GM21529 (cell line): ENCODE results near the gene CCDC197.
A peak's percentile ranks its signal among the peaks of the same experiment; 100 is the strongest.

Experiments used
- ATAC-seq: cut with Tn5 transposase; IDR thresholded peaks from one replicate; pipeline ENCODE4 v1.9.1; 2021; ENCODE audit not compliant: unreplicated experiment

CCDC197 gene

DNA sequence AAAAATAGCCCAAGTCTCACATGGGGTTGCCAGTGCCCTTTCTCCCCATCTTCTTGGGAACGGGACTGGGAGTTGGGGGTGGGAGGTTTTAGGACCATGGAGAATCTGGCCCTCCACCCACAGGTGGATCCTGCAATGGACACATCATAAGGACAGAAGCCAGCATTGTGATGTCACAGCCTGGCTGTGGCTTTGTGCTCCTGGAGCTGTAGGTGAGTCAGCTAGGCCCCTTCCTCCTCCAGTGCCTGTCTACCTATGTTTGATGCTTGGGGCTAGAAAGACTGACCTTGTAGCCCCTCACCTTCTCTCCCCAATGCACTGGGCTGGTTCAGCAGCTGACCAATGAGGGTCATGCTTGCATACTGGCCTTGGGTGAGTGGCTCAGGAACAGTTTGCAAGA, at the start of gene CCDC197:
CCDC197 (plus strand) TSS at position 220 of the 400 bp plus-strand sequence. CDS start 831 bp downstream, outside the sequence.
- ATAC-seq, result no peak

- ATAC-seq, result no peak
Observed at GRCh38 chr14:93949511-93950075, 47.5 kb upstream of the CCDC197 start.

DNA sequence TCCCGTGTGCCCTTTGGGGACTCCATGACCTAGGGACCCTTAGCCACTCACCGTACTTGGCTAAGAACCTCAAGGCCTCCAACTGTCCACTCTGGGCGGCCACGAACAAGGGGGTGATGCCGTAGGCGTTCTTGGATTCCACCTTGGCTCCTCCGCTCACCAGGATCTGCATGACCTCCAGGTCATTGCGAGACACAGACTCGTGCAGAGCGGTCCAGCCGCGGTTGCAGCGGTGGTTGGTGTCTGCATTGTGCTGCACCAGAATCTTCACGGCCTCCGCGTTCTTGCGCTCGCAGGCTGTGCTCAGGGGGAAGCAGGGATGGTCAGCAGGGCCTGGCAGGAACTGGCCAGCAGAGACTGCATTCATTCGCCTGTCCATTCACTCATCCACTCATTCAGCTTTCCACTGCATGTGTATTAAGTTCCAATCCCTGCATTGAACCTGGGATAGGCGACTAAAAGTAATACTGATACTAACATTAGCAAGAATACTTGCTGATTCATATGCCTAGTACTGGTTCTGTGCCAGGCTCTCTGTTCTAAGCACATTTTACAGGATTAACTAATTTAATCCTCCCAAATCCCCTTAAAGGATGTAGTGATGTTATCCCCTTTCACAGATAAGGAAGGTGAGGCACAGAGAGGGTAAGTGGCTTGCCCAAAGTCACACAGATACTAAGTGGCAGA, 46.0 kb upstream of the CCDC197 start:
- no peak for ATAC-seq

GRCh38 chr14:93951635-93952540, 45.2 kb upstream of the CCDC197 start:
- no peak for ATAC-seq

DNA sequence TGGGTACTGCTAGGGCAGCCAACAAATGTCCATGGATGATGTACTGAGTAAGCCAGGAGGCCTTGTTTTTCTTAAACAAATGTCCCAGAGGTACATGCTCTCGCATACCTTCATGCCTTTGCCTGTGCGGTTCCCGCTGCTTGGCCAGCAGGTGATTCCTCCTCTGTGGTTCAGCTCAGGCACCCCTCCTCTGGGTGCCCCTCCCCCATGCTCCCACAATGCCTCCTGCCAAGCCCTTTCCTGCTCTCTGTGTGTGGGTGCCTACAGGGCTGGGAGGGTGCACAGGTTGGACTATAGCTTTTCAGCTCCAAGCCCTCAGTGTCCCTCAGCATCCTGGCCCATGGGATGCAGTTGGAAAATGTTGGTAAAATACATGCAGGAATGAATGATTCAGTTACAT, 44.3 kb upstream of the CCDC197 start:
- no peak for ATAC-seq

- ATAC-seq, result no peak
Observed at GRCh38 chr14:93953263-93953662, 43.8 kb upstream of the CCDC197 start.

GRCh38 chr14:93953739-93954515, 43.2 kb upstream of the CCDC197 start:
- ATAC-seq, result no peak

GRCh38 chr14:93954516-93954830, 42.6 kb upstream of the CCDC197 start:
- ATAC-seq, result no peak

- ATAC-seq, result peak; percentile 42
Observed at GRCh38 chr14:93954900-93955849, 41.9 kb upstream of the CCDC197 start.

DNA sequence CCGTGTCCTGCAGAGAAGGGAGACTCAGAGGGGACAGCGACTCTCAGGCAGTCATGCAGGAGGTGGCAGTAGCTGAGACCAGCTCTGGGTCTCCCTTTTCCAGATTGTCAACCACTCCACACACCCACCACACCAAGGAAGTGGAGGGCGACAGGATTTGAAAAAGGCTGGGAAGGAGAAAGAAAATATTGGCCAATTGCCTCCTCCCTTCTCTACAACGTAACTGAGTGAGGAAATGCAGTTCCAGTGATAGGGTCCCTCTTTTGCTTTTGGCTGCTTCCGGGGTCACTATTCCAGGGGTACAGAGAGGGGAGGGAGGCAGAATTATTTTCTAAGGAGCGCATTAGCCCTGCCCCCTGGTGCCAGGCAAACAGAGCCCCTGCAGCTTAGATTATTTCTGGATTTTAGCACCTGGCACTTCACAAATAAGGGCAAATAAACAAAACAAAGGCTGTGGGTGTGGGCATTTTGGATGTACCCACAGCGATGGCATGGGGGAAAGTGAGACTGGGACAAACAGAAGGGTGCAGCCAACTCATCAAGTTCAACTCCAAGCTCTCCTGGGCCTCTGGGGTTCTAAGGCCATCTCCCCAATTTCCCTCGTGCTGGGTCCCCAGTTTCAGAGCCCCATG, 41.1 kb upstream of the CCDC197 start:
- no peak for ATAC-seq

GRCh38 chr14:93956514-93957332, 40.4 kb upstream of the CCDC197 start:
- no peak for ATAC-seq

DNA sequence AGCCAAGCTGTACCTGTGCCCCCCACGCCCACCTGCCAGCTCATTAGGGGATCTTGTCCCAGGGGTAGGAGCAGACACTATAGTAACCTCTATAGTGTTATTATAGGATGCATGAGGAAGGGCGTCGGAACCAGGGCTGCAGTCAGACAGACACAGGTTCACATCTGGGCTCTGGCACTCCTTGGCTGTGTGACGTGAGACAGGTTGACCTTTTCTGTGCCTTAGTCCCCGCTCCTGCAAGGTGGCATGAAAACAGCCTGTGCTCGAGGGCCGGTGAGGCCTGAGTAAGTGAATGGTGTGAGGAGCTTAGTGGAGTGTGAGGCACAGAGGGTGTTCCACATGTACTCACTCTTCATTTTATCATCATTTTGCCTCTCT, 39.8 kb upstream of the CCDC197 start:
- no peak for ATAC-seq

GRCh38 chr14:93957751-93958566, 39.1 kb upstream of the CCDC197 start:
- no peak for ATAC-seq

DNA sequence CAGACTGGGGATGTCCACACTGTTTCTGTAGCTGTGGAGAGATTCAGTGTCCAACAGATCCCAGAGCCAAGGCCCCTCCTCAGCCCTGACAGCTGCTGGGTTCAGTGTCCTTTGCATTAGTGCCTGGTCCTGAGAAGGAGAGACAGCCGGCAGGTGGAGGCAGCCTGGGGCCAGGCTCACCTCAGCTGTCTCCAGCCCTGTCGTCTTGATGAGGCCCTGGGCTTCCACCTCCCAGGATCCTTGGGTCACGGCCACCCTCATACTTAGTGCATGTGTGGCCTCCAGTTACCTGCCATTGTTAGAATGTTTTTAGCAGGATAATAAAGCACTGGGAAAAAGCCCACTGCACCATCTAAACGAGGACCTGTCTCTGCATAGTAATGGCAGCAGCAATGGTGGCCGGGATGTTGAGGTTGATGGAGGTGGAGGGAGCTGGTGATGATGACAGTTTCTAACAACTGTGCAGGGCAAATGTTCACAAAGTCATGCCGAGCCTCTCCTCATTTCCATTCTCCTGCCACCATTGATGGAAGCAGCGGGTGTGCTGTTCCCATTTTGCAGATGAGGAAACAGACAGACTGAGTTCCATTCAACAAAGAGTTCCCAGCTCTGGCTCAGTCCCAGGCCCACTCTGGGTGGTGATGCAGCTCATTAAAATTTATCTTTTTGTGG, 38.4 kb upstream of the CCDC197 start:
- ATAC-seq, result no peak

DNA sequence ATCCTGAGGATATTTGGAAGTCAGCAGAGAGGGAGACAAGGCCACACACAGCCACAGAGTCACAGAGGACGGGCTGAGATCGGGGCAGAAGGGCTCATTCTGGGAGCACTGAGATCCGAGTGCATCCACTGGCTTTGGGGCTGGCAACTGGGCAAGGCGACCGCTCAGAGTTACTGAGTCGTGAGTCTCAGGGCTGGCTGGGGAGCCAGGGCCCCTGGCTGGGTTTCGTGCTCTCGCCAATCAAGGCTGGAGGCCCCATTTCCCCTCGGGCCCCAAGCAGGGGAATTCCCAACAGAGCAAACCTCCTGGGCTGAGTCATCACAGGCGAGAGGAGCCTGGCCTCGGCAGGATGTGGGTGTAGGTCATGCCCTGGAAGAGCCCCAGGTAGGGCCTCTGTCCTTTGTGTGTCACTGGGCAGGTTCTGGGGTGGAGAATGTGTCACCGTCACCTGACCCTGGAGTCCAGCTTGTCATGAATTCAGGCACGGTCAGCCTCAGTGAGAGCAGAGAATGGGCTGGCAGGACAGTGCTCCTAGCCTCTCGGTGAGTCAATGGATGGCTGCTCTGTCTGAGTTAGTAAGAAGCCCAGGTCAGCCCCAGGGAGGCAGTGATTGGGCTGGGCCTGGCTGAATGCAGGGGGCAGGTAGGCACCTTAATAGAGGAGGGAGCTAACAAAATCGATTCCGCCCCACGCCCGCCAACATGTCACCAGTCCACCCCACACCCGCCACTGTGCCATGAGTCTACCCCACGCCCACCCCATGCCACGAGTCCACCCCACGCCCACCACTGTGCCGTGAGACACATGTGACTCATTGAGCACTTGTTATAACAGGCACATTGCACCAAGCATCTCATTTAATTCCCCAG, 37.6 kb upstream of the CCDC197 start:
- peak; percentile 60 for ATAC-seq

DNA sequence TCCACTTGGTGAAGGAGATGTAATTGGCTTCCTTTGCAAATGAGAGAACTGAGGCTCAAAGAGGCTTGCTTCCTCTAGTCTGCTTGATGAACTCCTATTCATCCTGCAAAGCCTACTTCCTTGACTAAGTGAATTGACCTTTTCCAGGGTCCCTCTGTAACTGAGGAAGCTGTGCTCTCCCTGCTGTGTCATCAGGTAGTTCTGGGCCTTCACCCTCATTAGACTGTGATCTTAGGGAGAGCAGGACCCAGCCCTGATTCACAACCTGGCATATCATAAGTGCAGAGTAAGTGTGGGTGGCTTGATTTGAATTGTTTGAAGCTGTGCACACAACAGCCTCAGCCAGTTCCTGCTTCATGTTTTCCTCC, 37.0 kb upstream of the CCDC197 start:
- no peak for ATAC-seq
